ENCODE results near the gene TRDMT1. TPM values are rescaled to one million over a fixed set of nuclear protein-coding genes. Genes with fewer than 3 reads are reported as not detected.

Gene TRDMT1
- polyA plus RNA-seq, 1 donor (not counting 4 experiments of a cell fraction or from before 2014, with no cell fraction given) = 6.6 TPM

- Histone ChIP-seq H3K27ac (ENCODE audit: control insufficient read depth, insufficient read depth, low read length) (no peak overlapping the region), H3K36me3 (ENCODE audit: control insufficient read depth in 2 of 2, extremely low read depth in 1 of 2, insufficient read depth in 2 of 2, low read length in 2 of 2) (no peaks in the 10 kb centered on the region), H2AFZ (ENCODE audit: control insufficient read depth, low read length) (peak overlapping the region; percentile 40), H3K9ac (ENCODE audit: control insufficient read depth, extremely low read depth, insufficient read depth, low read length) (no peak overlapping the region), H3K4me2 (ENCODE audit: control insufficient read depth, extremely low read depth, insufficient read depth, low read depth, low read length) (no peak overlapping the region), H3K4me3 (ENCODE audit: control insufficient read depth in 2 of 3, extremely low read depth in 1 of 3, insufficient read depth in 2 of 3, low read depth in 1 of 3, low read length in 3 of 3) (no peak overlapping the region), H4K20me1 (ENCODE audit: control insufficient read depth, extremely low read depth, insufficient read depth, low read length) (no peaks in the 10 kb centered on the region), H3K9me3 (ENCODE audit: control insufficient read depth, low read depth, low read length) (no peaks in the 10 kb centered on the region), H3K79me2 (ENCODE audit: control insufficient read depth, insufficient read depth, low read length) (no peaks in the 10 kb centered on the region), H3K27me3 (ENCODE audit: control insufficient read depth, extremely low read depth, insufficient read depth, low read length) (no peaks in the 10 kb centered on the region), H3K9me1 (ENCODE audit: control insufficient read depth, extremely low read depth, insufficient read depth, low read length) (no peaks in the 10 kb centered on the region), H3K4me1 (ENCODE audit: control insufficient read depth, extremely low read depth, insufficient read depth, low read length) (no peaks in the 10 kb centered on the region)
- dilution Hi-C loops (cut with MboI; ENCODE audit: extremely low pct_ligation_motif_present, low sequenced_read_pairs) = no loop called here
- no peak for DNase-seq (ENCODE audit: low read depth, low spot score)
- no peak for TF ChIP-seq CTCF (optimal IDR thresholded peaks at IDR 0.05 in 1 of 3, IDR thresholded peaks at IDR 0.05 in 1 of 3, conservative IDR thresholded peaks at IDR 0.05 in 1 of 3; ENCODE audit: extremely low read depth in 1 of 3, insufficient read depth in 2 of 3, low read length in 3 of 3)
- no peak for TF ChIP-seq EZH2 (IDR thresholded peaks at IDR 0.05; ENCODE audit: low read length)
- no peak for FAIRE-seq
These were observed 100.9 kb downstream of the TRDMT1 start for GRCh38 chr10:17100586-17100985.

- FAIRE-seq (no peak), DNase-seq (ENCODE audit: low read depth, low spot score) (no peak)
- H3K27me3 ChIP-seq (ENCODE audit: control insufficient read depth, extremely low read depth, insufficient read depth, low read length) = no peaks in the 10 kb centered on the region
- dilution Hi-C loops (cut with MboI; ENCODE audit: extremely low pct_ligation_motif_present, low sequenced_read_pairs) = no loop called here
- peaks cover 3% of the 10 kb centered on the region for H3K9me3 ChIP-seq (ENCODE audit: control insufficient read depth, low read depth, low read length)
- no peak overlapping the region for H3K4me2 ChIP-seq (ENCODE audit: control insufficient read depth, extremely low read depth, insufficient read depth, low read depth, low read length)
- H3K4me1 ChIP-seq (ENCODE audit: control insufficient read depth, extremely low read depth, insufficient read depth, low read length) = no peaks in the 10 kb centered on the region
- H4K20me1 ChIP-seq (ENCODE audit: control insufficient read depth, extremely low read depth, insufficient read depth, low read length) = no peaks in the 10 kb centered on the region
- H2AFZ ChIP-seq (ENCODE audit: control insufficient read depth, low read length) = no peak overlapping the region
- H3K79me2 ChIP-seq (ENCODE audit: control insufficient read depth, insufficient read depth, low read length) = no peaks in the 10 kb centered on the region
- H3K4me3 ChIP-seq (ENCODE audit: control insufficient read depth in 2 of 3, extremely low read depth in 1 of 3, insufficient read depth in 2 of 3, low read depth in 1 of 3, low read length in 3 of 3) = no peak overlapping the region
- no peak overlapping the region for H3K27ac ChIP-seq (ENCODE audit: control insufficient read depth, insufficient read depth, low read length)
- no peaks in the 10 kb centered on the region for H3K9me1 ChIP-seq (ENCODE audit: control insufficient read depth, extremely low read depth, insufficient read depth, low read length)
- no peaks in the 10 kb centered on the region for H3K36me3 ChIP-seq (ENCODE audit: control insufficient read depth in 2 of 2, extremely low read depth in 1 of 2, insufficient read depth in 2 of 2, low read length in 2 of 2)
- TF ChIP-seq EZH2 (IDR thresholded peaks at IDR 0.05; ENCODE audit: low read length) = no peak
- TF ChIP-seq CTCF (optimal IDR thresholded peaks at IDR 0.05 in 1 of 3, IDR thresholded peaks at IDR 0.05 in 1 of 3, conservative IDR thresholded peaks at IDR 0.05 in 1 of 3; ENCODE audit: extremely low read depth in 1 of 3, insufficient read depth in 2 of 3, low read length in 3 of 3) = no peak
- H3K9ac ChIP-seq (ENCODE audit: control insufficient read depth, extremely low read depth, insufficient read depth, low read length) = no peak overlapping the region
These were observed 103.5 kb downstream of the TRDMT1 start for GRCh38 chr10:17098012-17098411.

Small RNA genes within 50 kb of the gene (small RNA-seq; reads per million reads assigned to genes)
- gene AC067747.1 (ENCODE audit: insufficient read length in 3 of 3, low read depth in 3 of 3, low replicate concordance in 1 of 3) = 0 reads per million in 3 experiments

Other genes starting within 250 kb of the TRDMT1 start
- 0.06 to 0.35 TPM (median 0.07 TPM) in 3 replicates for gene CUBN, start 71.9 kb downstream of the TRDMT1 start, polyA plus RNA-seq
- gene VIM, start 26.6 kb upstream of the TRDMT1 start, polyA plus RNA-seq = 341 to 1,147 TPM (median 495 TPM) in 3 replicates

Data from keratinocyte (primary cell).